H9 (cell line): ENCODE measurements around the gene CAPN12. TPM values are rescaled to one million over a fixed set of nuclear protein-coding genes. Genes with fewer than 3 reads are reported as not detected.

Experiments used
- DNase-seq: peaks from one replicate; pipeline ENCODE4 v3.0.0-alpha.2; 2017
- H2AFZ ChIP-seq: one replicate; pipeline ENCODE4 v1.6.1; 2013; ENCODE audit warnings: mild to moderate bottlenecking, low read length, control low read depth, moderate library complexity
- H2AK5ac ChIP-seq: 2 replicates; pipeline ENCODE4 v1.6.1; 2013; ENCODE audit warnings: low read length, control low read depth, mixed read lengths; ENCODE audit not compliant: insufficient read length
- H2BK120ac ChIP-seq: one replicate; pipeline ENCODE4 v1.6.1; 2013; ENCODE audit warnings: low read depth, mild to moderate bottlenecking, low read length, control low read depth, inconsistent platforms; ENCODE audit not compliant: poor library complexity, severe bottlenecking
- H2BK12ac ChIP-seq: 2 replicates; pipeline ENCODE4 v1.6.1; 2013; ENCODE audit warnings: low read length, control low read depth, mixed read lengths, low read depth; ENCODE audit not compliant: insufficient read length
- H2BK15ac ChIP-seq: 2 replicates; pipeline ENCODE4 v1.6.1; 2013; ENCODE audit warnings: low read depth, low read length, control low read depth
- H2BK20ac ChIP-seq: one replicate; pipeline ENCODE4 v1.6.1; 2013; ENCODE audit warnings: low read depth, mild to moderate bottlenecking, low read length, control low read depth, inconsistent platforms; ENCODE audit not compliant: poor library complexity, severe bottlenecking
- H2BK5ac ChIP-seq: 2 replicates; pipeline ENCODE4 v1.6.1; 2013; ENCODE audit warnings: low read length, control low read depth, mixed read lengths; ENCODE audit not compliant: insufficient read length
- H3K14ac ChIP-seq: 2 replicates; pipeline ENCODE4 v1.6.1; 2013; ENCODE audit warnings: low read length, control low read depth; ENCODE audit not compliant: insufficient read depth
- H3K18ac ChIP-seq: 2 replicates; pipeline ENCODE4 v1.6.1; 2013; ENCODE audit warnings: low read depth, mild to moderate bottlenecking, mixed read lengths, low read length, control low read depth; ENCODE audit not compliant: insufficient read length
- H3K23ac ChIP-seq: 2 replicates; pipeline ENCODE4 v1.6.1; 2013; ENCODE audit warnings: low read length, control low read depth, mixed read lengths, low read depth; ENCODE audit not compliant: insufficient read length
- H3K23me2 ChIP-seq: 2 replicates; pipeline ENCODE4 v1.6.1; 2013; ENCODE audit warnings: low read depth, mild to moderate bottlenecking, mixed read lengths, low read length, control low read depth; ENCODE audit not compliant: insufficient read length, poor library complexity, severe bottlenecking
- H3K27ac ChIP-seq: 2 replicates; pipeline ENCODE4 v1.5.1; 2013; ENCODE audit warnings: low read length, control low read depth, mixed read lengths, low read depth; ENCODE audit not compliant: insufficient read length
- H3K27me3 ChIP-seq: 2 replicates; pipeline ENCODE4 v1.6.1; 2013; ENCODE audit warnings: low read length, control low read depth, inconsistent platforms; ENCODE audit not compliant: insufficient read depth
- H3K4ac ChIP-seq: 2 replicates; pipeline ENCODE4 v1.6.1; 2013; ENCODE audit warnings: low read depth, mild to moderate bottlenecking, control low read depth, inconsistent platforms, low read length, moderate library complexity
- H3K4me1 ChIP-seq: 2 replicates; pipeline ENCODE4 v1.6.1; 2013; ENCODE audit warnings: low read length, control low read depth, inconsistent platforms; ENCODE audit not compliant: insufficient read depth
- H3K4me2 ChIP-seq: 2 replicates; pipeline ENCODE4 v1.6.1; 2013; ENCODE audit warnings: low read length, control low read depth, mixed read lengths; ENCODE audit not compliant: insufficient read length, insufficient read depth
- H3K56ac ChIP-seq: 2 replicates; pipeline ENCODE4 v1.6.1; 2013; ENCODE audit warnings: low read depth, mild to moderate bottlenecking, mixed read lengths, low read length, control low read depth; ENCODE audit not compliant: insufficient read length
- H3K79me1 ChIP-seq: 2 replicates; pipeline ENCODE4 v1.6.1; 2013; ENCODE audit warnings: low read depth, mild to moderate bottlenecking, moderate library complexity, low read length, control low read depth, inconsistent platforms; ENCODE audit not compliant: insufficient read depth, poor library complexity, severe bottlenecking
- H3K79me2 ChIP-seq: 2 replicates; pipeline ENCODE4 v1.6.1; 2013; ENCODE audit warnings: low read length, control low read depth, inconsistent platforms; ENCODE audit not compliant: insufficient read depth
- H3K9ac ChIP-seq: 2 replicates; pipeline ENCODE4 v1.6.1; 2013; ENCODE audit warnings: low read length, control low read depth, mixed read lengths; ENCODE audit not compliant: insufficient read length; ENCODE audit errors: extremely low read depth
- H3K9me3 ChIP-seq: one replicate; pipeline ENCODE4 v1.6.1; 2013; ENCODE audit warnings: low read depth, low read length, inconsistent platforms; ENCODE audit not compliant: control insufficient read depth
- H3T11ph ChIP-seq: one replicate; pipeline ENCODE4 v1.6.1; 2013; ENCODE audit warnings: mild to moderate bottlenecking, low read length, control low read depth, inconsistent platforms
- H4K20me1 ChIP-seq: one replicate; pipeline ENCODE4 v1.6.1; 2013; ENCODE audit not compliant: control insufficient read depth, insufficient read length, insufficient read depth
- H4K5ac ChIP-seq: 2 replicates; pipeline ENCODE4 v1.6.1; 2013; ENCODE audit warnings: low read depth, mild to moderate bottlenecking, mixed read lengths, low read length, control low read depth; ENCODE audit not compliant: insufficient read length
- H4K8ac ChIP-seq: replicated peaks from 2 replicates; pipeline ENCODE4 v1.6.1; 2013; ENCODE audit warnings: low read length, control low read depth, mixed read lengths, low read depth; ENCODE audit not compliant: insufficient read length
- H4K91ac ChIP-seq: 2 replicates; pipeline ENCODE4 v1.6.1; 2013; ENCODE audit warnings: low read depth, mild to moderate bottlenecking, moderate library complexity, mixed read lengths, low read length, control low read depth; ENCODE audit not compliant: insufficient read length
- H3K27ac Mint-ChIP-seq, 3 experiments: 2 replicates in 2 of 3; 3 replicates in 1 of 3; pipeline ENCODE4 v1.8.0; 2020 to 2021; ENCODE audit warnings: mixed read lengths in 3 of 3, mild to moderate bottlenecking in 1 of 3, moderate library complexity in 1 of 3
- H3K27me3 Mint-ChIP-seq: 2 replicates; pipeline ENCODE4 v1.8.0; 2021; ENCODE audit warnings: low read depth, mild to moderate bottlenecking, moderate library complexity, mixed read lengths
- H3K36me3 Mint-ChIP-seq, 3 experiments: 2 replicates in 2 of 3; 3 replicates in 1 of 3; pipeline ENCODE4 v1.8.0; 2020 to 2021; ENCODE audit warnings: low read depth in 3 of 3, mixed read lengths in 3 of 3; ENCODE audit not compliant: insufficient read depth in 1 of 3
- H3K4me1 Mint-ChIP-seq, 2 experiments: 2 replicates each; pipeline ENCODE4 v1.8.0; 2020; ENCODE audit warnings: mixed read lengths in 2 of 2
- H3K4me3 Mint-ChIP-seq, 2 experiments: 2 replicates in 1 of 2; 3 replicates in 1 of 2; pipeline ENCODE4 v1.8.0; 2020 to 2021; ENCODE audit warnings: mild to moderate bottlenecking in 2 of 2, mixed read lengths in 2 of 2, moderate library complexity in 1 of 2
- H3K9me3 Mint-ChIP-seq, 2 experiments: 2 replicates in 1 of 2; 3 replicates in 1 of 2; pipeline ENCODE4 v1.8.0; 2020; ENCODE audit warnings: mild to moderate bottlenecking in 2 of 2, mixed read lengths in 2 of 2, moderate library complexity in 1 of 2
- WGBS: extraction: QIAGEN DNeasy Blood & Tissue Kit; methylation state at CpG from one replicate; pipeline ENCODE4 v1.1.7; 2013; ENCODE audit warnings: missing lambda C conversion rate, low lambda C conversion rate, mixed read lengths; ENCODE audit not compliant: insufficient read length; ENCODE audit errors: extremely low coverage; 5-methylcytosine and 5-hydroxymethylcytosine counted together
- total RNA-seq: library from RNA; stranded (reverse); gene quantifications from 2 replicates; pipeline ENCODE4 v1.2.1, GENCODE V29; 2021
- TF ChIP-seq, protein P1 (sequence below): fragments of 200-600 bp; sonication (generic); conservative IDR thresholded peaks from 3 replicates; pipeline ENCODE4 v1.8.0; 2021; ENCODE audit warnings: antibody characterized with exemption, mild to moderate bottlenecking

The CAPN12 gene
- total RNA-seq, 1 experiment from 2014 or later = 10.5 TPM

DNA sequence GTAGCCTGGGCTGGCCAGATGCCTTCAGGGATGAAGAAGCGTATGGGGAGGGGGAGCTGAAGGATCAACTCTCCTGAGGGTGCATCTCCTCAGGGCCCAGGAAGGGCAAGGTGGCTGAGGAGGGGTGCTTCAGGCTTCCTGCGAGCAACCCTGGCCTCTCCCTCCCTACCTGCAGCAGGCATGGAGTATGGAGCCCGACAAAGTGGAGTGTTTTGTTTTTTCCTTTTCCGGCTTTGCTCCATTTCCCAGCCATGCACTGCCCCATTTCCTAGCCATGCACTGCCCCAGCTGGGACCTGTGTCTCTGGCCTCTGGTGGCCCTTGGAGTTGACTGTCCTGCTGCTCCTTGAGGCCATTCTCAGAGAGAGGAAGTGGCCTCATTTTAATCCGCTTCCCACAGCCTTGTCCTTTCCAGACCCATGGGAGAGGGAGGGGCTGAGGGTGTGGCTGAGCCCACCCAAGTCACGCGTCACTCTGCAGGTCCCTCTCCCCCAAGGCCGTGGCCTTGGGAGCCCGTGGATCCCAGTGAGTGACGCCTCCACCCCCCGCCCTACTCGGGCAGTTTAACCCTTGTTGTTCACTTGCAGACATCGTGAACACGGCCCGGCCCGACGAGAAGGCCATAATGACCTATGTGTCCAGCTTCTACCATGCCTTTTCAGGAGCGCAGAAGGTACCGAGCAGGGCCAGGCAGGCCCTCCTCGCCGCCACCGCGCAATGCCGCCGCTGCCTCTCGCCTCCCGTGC lies 34.4 kb downstream of the CAPN12 start:
- Mint-ChIP-seq H3K4me3 (no peak overlapping the region), H3K36me3 (peaks cover 46 to 85% (median 79%) of the 10 kb centered on the region in 3 experiments), H3K4me1 (0 out of 4 replicates have a peak, but pooled peaks cover 0 to 2% of the 10 kb centered on the region in 2 experiments), H3K27me3 (no peaks in the 10 kb centered on the region; the same call in 1 of the 2 replicates), H3K9me3 (no peaks in the 10 kb centered on the region), H3K27ac (peak overlapping the region; percentile 73 to 87 (median 75); a peak in 3 of 7 replicates)
- Histone ChIP-seq H3K79me2 (no peaks in the 10 kb centered on the region), H3K27ac (no peak overlapping the region), H4K20me1 (no peaks in the 10 kb centered on the region), H4K91ac (no peak overlapping the region), H3K23me2 (no peaks in the 10 kb centered on the region), H3K9ac (no peak overlapping the region), H3K4me1 (no peaks in the 10 kb centered on the region), H4K8ac (no peak overlapping the region), H3K27me3 (no peaks in the 10 kb centered on the region), H2BK5ac (no peak overlapping the region), H3K14ac (no peak overlapping the region), H2BK20ac (no peak overlapping the region), H2BK12ac (no peak overlapping the region), H3K56ac (no peak overlapping the region), H2BK15ac (no peak overlapping the region), H2AFZ (no peak overlapping the region), H3K23ac (no peak overlapping the region), H3K9me3 (no peaks in the 10 kb centered on the region), H3T11ph (no peak overlapping the region), H2AK5ac (no peak overlapping the region), H4K5ac (no peak overlapping the region), H3K18ac (no peak overlapping the region), H2BK120ac (no peak overlapping the region), H3K79me1 (no peaks in the 10 kb centered on the region), H3K4me2 (no peak overlapping the region), H3K4ac (no peak overlapping the region)
- TF ChIP-seq, protein P1, sequence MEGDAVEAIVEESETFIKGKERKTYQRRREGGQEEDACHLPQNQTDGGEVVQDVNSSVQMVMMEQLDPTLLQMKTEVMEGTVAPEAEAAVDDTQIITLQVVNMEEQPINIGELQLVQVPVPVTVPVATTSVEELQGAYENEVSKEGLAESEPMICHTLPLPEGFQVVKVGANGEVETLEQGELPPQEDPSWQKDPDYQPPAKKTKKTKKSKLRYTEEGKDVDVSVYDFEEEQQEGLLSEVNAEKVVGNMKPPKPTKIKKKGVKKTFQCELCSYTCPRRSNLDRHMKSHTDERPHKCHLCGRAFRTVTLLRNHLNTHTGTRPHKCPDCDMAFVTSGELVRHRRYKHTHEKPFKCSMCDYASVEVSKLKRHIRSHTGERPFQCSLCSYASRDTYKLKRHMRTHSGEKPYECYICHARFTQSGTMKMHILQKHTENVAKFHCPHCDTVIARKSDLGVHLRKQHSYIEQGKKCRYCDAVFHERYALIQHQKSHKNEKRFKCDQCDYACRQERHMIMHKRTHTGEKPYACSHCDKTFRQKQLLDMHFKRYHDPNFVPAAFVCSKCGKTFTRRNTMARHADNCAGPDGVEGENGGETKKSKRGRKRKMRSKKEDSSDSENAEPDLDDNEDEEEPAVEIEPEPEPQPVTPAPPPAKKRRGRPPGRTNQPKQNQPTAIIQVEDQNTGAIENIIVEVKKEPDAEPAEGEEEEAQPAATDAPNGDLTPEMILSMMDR = no peak
- no peak for DNase-seq
- WGBS = no CpG with 5 or more reads among the region's 27 CpGs
